HepG2 (cell line): Measurements from ENCODE around the gene TNS1. TPM values are rescaled to one million over a fixed set of nuclear protein-coding genes. Genes with fewer than 3 reads are reported as not detected.

Experiments
- ATF7-NPFF ChIP-seq: sonication (generic); formaldehyde crosslinking; IDR thresholded peaks from 2 replicates; pipeline ENCODE4 v1.8.1; 2023; ENCODE audit warnings: mild to moderate bottlenecking, low read depth, missing genetic modification reagents, moderate library complexity
- CC2D1A ChIP-seq: sonication (generic); formaldehyde crosslinking; IDR thresholded peaks from 2 replicates; pipeline ENCODE4 v1.8.1; 2023; ENCODE audit warnings: mild to moderate bottlenecking, missing genetic modification reagents
- NCOA1 ChIP-seq: sonication (generic); formaldehyde crosslinking; IDR thresholded peaks from 2 replicates; pipeline ENCODE4 v1.9.0; 2021; ENCODE audit warnings: missing genetic modification reagents
- NFYB ChIP-seq: sonication (generic); formaldehyde crosslinking; IDR thresholded peaks from 2 replicates; pipeline ENCODE4 v1.4.0; 2020; ENCODE audit warnings: missing genetic modification reagents
- RFX5 ChIP-seq: IDR thresholded peaks from 2 replicates; pipeline ENCODE4 v1.6.1; 2011; ENCODE audit warnings: low read depth, low read length, improper control_type of control experiment
- ZGPAT ChIP-seq: IDR thresholded peaks from 2 replicates; pipeline ENCODE4 v1.6.1; 2016; ENCODE audit warnings: mild to moderate bottlenecking
- ZMAT3 ChIP-seq: sonication (generic); formaldehyde crosslinking; conservative IDR thresholded peaks from 2 replicates; pipeline ENCODE4 v1.7.0; 2021; ENCODE audit warnings: missing genetic modification reagents
- ZNF331 ChIP-seq: sonication (generic); formaldehyde crosslinking; IDR thresholded peaks from 2 replicates; pipeline ENCODE4 v1.4.0; 2020; ENCODE audit warnings: missing genetic modification reagents
- ZNF337 ChIP-seq: sonication (generic); formaldehyde crosslinking; IDR thresholded peaks from 2 replicates; pipeline ENCODE4 v1.5.1; 2020; ENCODE audit warnings: missing genetic modification reagents, low read depth, mild to moderate bottlenecking, borderline replicate concordance
- ZNF367 ChIP-seq: sonication (generic); formaldehyde crosslinking; IDR thresholded peaks from 2 replicates; pipeline ENCODE4 v1.4.0; 2020; ENCODE audit warnings: missing genetic modification reagents, borderline replicate concordance
- ZNF44 ChIP-seq: sonication (generic); formaldehyde crosslinking; IDR thresholded peaks from 2 replicates; pipeline ENCODE4 v1.5.1; 2020; ENCODE audit warnings: mild to moderate bottlenecking, missing genetic modification reagents
- ZNF468 ChIP-seq: sonication (generic); formaldehyde crosslinking; IDR thresholded peaks from 2 replicates; pipeline ENCODE4 v1.8.0; 2022; ENCODE audit warnings: mild to moderate bottlenecking, moderate library complexity, missing genetic modification reagents
- ZNF496 ChIP-seq: sonication (generic); formaldehyde crosslinking; IDR thresholded peaks from 2 replicates; pipeline ENCODE4 v1.8.1; 2023; ENCODE audit warnings: mild to moderate bottlenecking, moderate library complexity, missing genetic modification reagents; ENCODE audit not compliant: insufficient replicate concordance
- ZNF556 ChIP-seq: sonication (generic); formaldehyde crosslinking; IDR thresholded peaks from 2 replicates; pipeline ENCODE4 v1.4.0; 2020; ENCODE audit warnings: mild to moderate bottlenecking, missing genetic modification reagents, borderline replicate concordance
- ZNF674 ChIP-seq: sonication (generic); formaldehyde crosslinking; IDR thresholded peaks from 2 replicates; pipeline ENCODE4 v1.5.0; 2020; ENCODE audit warnings: low read depth, mild to moderate bottlenecking, missing genetic modification reagents
- ZNF781 ChIP-seq: sonication (generic); formaldehyde crosslinking; IDR thresholded peaks from 2 replicates; pipeline ENCODE4 v1.5.1; 2020; ENCODE audit warnings: borderline replicate concordance, mild to moderate bottlenecking, missing genetic modification reagents; ENCODE audit errors: not compliant biosample characterization
- polyA plus RNA-seq, 8 experiments: library from polyadenylated mRNA; depleted of rRNA in 3 of 8; stranded (reverse) in 7 of 8; unstranded in 1 of 8; fragments of >200 nt; fragmentation: Illumina TruSeq in 4 of 8; extraction: Trizol in 4 of 8; gene quantifications; 2 replicates each; pipeline versions ENCODE4 v1.2.1 to v1.2.3, GENCODE V29; 2011 to 2016; ENCODE audit warnings: low read depth in 4 of 8, missing spikeins in 1 of 8, mixed read lengths in 1 of 8; ENCODE audit not compliant: insufficient read depth in 1 of 8
- total RNA-seq, 5 experiments: library from RNA; depleted of rRNA; stranded (reverse); fragments of >200 nt; fragmentation: Illumina TruSeq; extraction: Trizol; gene quantifications; 2 replicates each; pipeline ENCODE4 v1.2.3, GENCODE V29; 2016; ENCODE audit warnings: low read depth in 1 of 5
- TF ChIP-seq, protein P1 (sequence below): sonication (generic); formaldehyde crosslinking; IDR thresholded peaks from 2 replicates; pipeline ENCODE4 v1.4.0; 2020; ENCODE audit warnings: missing genetic modification reagents, borderline replicate concordance
- TF ChIP-seq, protein P2 (sequence below): sonication (generic); formaldehyde crosslinking; IDR thresholded peaks from 2 replicates; pipeline ENCODE4 v1.5.0; 2020; ENCODE audit warnings: missing genetic modification reagents
- TF ChIP-seq, protein P3 (sequence below): sonication (generic); formaldehyde crosslinking; IDR thresholded peaks from 2 replicates; pipeline ENCODE4 v1.4.0; 2020; ENCODE audit warnings: mild to moderate bottlenecking, missing genetic modification reagents

Gene TNS1
- total and polyA plus RNA-seq, 2 of the 13 experiments (the other 11 are each of a cell fraction or from before 2014, with no cell fraction given): 1.9 to 118 TPM

DNA sequence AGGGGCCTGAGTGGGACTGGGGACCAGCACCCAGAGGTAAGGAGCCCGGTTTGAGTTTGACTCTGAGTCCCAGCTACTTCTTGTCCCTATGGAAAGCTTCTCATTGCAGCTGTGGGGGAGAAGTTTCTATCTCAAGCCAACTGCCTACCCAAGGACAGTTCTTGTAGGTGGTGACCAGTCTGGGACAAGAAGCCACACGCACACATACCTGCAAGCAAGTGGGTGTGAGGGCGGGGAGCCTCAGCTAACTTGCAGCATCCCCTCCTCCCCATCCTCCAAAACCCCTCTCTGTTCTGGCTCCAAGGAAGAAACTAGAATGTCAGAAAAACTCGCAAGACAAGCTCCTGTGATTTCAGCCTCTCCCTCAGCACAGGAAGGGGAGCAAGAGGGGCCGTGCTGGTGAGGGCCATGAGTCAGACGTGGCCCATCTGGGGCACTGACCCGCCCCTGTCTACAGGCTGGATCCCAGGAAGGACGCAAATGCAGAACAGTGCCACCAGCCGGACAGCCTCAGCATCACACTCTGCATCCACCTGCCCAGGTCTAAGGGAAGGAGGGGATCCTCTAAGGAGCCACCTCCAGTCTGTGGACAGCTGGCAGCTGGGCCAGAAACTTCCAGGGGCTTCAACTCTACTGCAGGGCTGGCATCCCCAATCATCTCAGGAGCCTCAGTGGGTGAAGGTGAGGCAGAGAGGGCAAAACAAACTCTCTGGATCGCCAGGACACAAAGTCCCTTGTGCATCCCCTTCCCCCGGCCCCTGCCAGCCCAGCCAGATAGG lies 103.4 kb downstream of the TNS1 start (continued):
- TF ChIP-seq, protein P1, sequence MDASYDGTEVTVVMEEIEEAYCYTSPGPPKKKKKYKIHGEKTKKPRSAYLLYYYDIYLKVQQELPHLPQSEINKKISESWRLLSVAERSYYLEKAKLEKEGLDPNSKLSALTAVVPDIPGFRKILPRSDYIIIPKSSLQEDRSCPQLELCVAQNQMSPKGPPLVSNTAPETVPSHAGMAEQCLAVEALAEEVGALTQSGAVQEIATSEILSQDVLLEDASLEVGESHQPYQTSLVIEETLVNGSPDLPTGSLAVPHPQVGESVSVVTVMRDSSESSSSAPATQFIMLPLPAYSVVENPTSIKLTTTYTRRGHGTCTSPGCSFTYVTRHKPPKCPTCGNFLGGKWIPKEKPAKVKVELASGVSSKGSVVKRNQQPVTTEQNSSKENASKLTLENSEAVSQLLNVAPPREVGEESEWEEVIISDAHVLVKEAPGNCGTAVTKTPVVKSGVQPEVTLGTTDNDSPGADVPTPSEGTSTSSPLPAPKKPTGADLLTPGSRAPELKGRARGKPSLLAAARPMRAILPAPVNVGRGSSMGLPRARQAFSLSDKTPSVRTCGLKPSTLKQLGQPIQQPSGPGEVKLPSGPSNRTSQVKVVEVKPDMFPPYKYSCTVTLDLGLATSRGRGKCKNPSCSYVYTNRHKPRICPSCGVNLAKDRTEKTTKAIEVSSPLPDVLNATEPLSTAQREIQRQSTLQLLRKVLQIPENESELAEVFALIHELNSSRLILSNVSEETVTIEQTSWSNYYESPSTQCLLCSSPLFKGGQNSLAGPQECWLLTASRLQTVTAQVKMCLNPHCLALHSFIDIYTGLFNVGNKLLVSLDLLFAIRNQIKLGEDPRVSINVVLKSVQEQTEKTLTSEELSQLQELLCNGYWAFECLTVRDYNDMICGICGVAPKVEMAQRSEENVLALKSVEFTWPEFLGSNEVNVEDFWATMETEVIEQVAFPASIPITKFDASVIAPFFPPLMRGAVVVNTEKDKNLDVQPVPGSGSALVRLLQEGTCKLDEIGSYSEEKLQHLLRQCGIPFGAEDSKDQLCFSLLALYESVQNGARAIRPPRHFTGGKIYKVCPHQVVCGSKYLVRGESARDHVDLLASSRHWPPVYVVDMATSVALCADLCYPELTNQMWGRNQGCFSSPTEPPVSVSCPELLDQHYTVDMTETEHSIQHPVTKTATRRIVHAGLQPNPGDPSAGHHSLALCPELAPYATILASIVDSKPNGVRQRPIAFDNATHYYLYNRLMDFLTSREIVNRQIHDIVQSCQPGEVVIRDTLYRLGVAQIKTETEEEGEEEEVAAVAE: no peak
- TF ChIP-seq ZGPAT: peak; percentile 57
- peak; percentile 84 for TF ChIP-seq ZNF331
- no peak for TF ChIP-seq CC2D1A (CRISPR knock-in tag)
- TF ChIP-seq ATF7-NPFF (CRISPR knock-in tag): peak; percentile 72
- TF ChIP-seq RFX5: no peak
- TF ChIP-seq, protein P2, sequence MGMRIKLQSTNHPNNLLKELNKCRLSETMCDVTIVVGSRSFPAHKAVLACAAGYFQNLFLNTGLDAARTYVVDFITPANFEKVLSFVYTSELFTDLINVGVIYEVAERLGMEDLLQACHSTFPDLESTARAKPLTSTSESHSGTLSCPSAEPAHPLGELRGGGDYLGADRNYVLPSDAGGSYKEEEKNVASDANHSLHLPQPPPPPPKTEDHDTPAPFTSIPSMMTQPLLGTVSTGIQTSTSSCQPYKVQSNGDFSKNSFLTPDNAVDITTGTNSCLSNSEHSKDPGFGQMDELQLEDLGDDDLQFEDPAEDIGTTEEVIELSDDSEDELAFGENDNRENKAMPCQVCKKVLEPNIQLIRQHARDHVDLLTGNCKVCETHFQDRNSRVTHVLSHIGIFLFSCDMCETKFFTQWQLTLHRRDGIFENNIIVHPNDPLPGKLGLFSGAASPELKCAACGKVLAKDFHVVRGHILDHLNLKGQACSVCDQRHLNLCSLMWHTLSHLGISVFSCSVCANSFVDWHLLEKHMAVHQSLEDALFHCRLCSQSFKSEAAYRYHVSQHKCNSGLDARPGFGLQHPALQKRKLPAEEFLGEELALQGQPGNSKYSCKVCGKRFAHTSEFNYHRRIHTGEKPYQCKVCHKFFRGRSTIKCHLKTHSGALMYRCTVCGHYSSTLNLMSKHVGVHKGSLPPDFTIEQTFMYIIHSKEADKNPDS (CRISPR knock-in tag): no peak; the same call in 1 of the 2 replicates
- TF ChIP-seq NCOA1 (CRISPR knock-in tag): no peak
- TF ChIP-seq, protein P3, sequence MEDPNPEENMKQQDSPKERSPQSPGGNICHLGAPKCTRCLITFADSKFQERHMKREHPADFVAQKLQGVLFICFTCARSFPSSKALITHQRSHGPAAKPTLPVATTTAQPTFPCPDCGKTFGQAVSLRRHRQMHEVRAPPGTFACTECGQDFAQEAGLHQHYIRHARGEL: no peak
- no peak for TF ChIP-seq NFYB (CRISPR knock-in tag)
- TF ChIP-seq ZNF337: peak; percentile 70; the same call in 1 of the 2 replicates
- no peak for TF ChIP-seq ZNF468
- TF ChIP-seq ZNF44 (CRISPR knock-in tag): 0 out of 2 replicates have a peak, but pooled peaks have one; percentile 17
- no peak for TF ChIP-seq ZNF496
- no peak for TF ChIP-seq ZMAT3
- no peak for TF ChIP-seq ZNF781 (CRISPR knock-in tag)
- TF ChIP-seq ZNF556 (CRISPR knock-in tag): peak; percentile 85
- TF ChIP-seq ZNF674 (CRISPR knock-in tag): no peak
- no peak for TF ChIP-seq ZNF367 (CRISPR knock-in tag)
